Measurements from ENCODE around the gene EFNA1.
A peak's percentile ranks its signal among the peaks of the same experiment; 100 is the strongest.

GRCh38 chr1:155086856-155087535, 40.7 kb upstream of the EFNA1 start:
- TF ChIP-seq CTCF (IDR thresholded peaks at IDR 0.05; ENCODE audit: low read depth, low read length, poor library complexity, severe bottlenecking) (peak; percentile 51), EZH2phosphoT487 (IDR thresholded peaks at IDR 0.05; ENCODE audit: borderline replicate concordance, low read length) (no peak)
